SK-N-MC (cell line): Measurements from ENCODE around the gene EMP2.

ENCODE experiments used
- FOXP2 ChIP-seq: optimal IDR thresholded peaks from 2 replicates; pipeline ENCODE3; 2011; ENCODE audit warnings: mild to moderate bottlenecking, moderate library complexity; ENCODE audit not compliant: insufficient read depth; ENCODE audit errors: extremely low read length, control extremely low read depth
- POLR2AphosphoS5 ChIP-seq: IDR thresholded peaks from 2 replicates; pipeline ENCODE4 v1.6.1; 2012; ENCODE audit warnings: mild to moderate bottlenecking, low read depth, low read length, borderline replicate concordance

- no peak for TF ChIP-seq FOXP2
- TF ChIP-seq POLR2AphosphoS5, result no peak
Measured at GRCh38 chr16:10561001-10561400, 19.4 kb downstream of the EMP2 start.
